ENCODE results near the gene HGS. TPM values are rescaled to one million over a fixed set of nuclear protein-coding genes. Genes with fewer than 3 reads are reported as not detected.

HGS gene
- total RNA-seq, 1 experiment from 2014 or later = 42.4 TPM

DNA sequence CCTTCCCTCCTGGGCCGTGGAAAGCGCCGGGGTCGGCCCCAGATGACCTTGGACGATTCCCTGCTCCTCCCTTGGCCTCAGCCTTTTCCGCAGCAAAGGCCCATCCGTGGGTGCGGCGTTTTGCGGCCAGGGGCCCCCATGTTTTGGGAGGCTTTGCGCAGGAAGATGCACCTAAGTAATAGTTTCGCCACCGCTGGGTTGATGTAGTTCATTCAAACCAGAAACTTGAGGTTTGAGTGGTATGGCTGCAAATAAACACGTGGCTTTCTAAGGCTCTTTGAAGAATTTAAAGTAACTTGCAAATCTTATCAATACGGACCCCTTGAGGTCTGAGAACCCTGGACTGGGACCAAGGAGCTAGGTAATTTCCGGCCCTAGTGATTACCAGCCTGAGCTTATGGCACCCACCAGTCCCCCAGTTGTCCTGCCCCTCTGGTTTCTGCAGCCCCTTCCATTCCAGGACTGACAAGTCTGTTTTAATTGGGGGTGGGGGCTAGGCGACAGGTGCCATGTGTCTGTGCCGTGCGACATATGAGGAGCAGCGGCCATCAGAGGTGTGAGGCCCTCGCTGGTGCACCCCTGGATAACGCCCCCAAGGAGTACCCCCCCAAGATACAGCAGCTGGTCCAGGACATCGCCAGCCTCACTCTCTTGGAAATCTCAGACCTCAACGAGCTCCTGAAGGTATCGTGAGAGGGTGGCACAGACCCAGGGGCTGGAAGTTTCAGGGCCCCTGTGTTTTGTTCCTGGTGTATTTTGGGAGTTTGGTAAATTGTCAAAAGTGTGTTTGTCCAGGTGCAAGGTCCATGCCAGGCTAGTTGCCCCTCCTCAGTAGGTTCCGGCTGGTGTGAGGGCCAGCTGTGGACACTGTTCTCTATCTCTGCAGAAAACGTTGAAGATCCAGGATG is 20.2 kb downstream of the HGS start:
- no peak for DNase-seq (ENCODE audit: low read depth)

DNA sequence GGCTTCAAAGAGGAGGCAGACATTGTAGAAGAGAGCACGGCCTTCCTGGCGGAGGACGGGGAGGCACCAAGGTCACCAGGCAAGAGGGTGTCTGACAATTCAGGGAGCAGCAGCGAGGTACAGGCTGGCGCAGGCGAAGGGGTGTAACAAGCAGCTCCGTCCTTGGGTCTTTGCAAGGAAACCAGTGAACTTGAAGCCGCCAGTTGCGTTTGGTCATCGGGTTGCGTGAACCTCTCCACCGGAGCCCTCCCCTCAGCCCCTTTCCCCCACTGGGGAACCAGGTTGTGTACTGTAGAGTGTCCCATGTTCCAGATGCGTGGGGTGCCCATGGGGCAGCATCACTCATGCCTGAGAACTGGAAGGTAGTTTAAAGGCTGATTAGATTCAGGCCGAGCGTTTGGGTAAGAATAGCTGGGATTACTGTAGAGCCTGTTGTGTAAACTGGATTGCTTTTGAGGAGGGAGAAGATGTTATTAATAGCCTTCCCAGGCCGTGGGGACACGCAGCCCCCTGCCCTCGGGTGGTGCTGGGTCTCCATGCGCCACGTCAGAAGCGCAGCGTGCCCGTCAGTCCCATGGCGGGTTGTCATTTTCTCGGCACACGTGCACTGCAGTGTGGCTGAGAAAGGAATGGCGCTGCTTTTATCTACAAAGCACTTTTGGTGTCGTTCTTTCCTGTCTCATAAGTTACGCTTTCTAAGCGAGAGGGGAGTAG is 21.9 kb downstream of the HGS start:
- no peak for DNase-seq (ENCODE audit: low read depth)

DNA sequence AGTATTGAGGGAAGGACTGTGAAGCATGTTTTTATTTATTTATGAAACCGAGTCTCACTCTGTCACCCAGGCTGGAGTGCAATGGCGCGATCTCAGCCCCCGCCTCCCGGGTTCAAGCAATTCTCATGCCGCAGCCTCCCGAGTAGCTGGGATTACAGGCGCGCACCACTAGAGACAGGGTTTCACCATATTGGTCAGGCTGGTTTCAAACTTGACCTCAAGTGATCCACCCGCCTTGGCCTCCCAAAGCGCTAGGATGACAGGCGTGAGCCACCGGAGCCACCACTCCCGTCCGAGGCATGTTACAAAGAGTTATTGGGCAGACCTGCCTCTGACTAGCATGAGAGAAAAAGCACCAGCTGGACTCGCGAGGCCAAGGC is 22.4 kb downstream of the HGS start:
- DNase-seq (ENCODE audit: low read depth) = no peak

DNA sequence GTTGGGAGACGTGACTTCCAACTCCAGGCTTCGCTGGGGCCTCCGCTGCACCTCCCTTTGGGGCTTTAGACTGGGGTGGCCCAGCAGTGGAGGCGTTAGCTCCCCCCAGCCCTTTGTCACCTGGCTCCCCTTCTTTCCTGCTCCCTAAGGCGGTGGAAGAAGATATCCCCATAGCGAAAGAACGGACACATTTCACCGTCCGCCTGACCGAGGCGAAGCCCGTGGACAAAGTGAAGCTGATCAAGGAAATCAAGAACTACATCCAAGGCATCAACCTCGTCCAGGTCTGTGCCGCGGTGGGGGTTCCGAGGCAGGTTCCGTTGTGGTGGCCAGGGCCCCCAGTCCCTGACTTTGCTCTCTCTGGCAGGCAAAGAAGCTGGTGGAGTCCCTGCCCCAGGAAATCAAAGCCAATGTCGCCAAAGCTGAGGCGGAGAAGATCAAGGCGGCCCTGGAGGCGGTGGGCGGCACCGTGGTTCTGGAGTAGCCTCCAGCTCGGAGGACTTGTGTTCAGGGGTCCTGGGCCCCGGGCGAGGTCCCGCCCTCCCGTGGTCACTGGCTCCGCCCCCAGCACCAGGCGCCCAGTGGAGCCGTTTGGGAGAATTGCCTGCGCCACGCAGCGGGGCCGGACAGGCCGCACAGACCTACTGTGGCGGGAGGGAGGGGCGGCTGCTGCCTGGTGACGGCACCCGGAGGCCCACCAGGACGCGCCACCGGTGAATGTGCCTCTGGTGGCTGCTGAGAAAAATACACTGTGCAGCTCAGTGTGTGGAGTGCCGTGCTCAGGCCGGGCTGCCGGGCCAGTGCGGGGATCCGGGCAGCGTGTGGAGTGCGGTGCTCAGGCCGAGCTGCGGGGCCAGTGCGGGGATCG is 23.2 kb downstream of the HGS start:
- no peak for DNase-seq (ENCODE audit: low read depth)

DNA sequence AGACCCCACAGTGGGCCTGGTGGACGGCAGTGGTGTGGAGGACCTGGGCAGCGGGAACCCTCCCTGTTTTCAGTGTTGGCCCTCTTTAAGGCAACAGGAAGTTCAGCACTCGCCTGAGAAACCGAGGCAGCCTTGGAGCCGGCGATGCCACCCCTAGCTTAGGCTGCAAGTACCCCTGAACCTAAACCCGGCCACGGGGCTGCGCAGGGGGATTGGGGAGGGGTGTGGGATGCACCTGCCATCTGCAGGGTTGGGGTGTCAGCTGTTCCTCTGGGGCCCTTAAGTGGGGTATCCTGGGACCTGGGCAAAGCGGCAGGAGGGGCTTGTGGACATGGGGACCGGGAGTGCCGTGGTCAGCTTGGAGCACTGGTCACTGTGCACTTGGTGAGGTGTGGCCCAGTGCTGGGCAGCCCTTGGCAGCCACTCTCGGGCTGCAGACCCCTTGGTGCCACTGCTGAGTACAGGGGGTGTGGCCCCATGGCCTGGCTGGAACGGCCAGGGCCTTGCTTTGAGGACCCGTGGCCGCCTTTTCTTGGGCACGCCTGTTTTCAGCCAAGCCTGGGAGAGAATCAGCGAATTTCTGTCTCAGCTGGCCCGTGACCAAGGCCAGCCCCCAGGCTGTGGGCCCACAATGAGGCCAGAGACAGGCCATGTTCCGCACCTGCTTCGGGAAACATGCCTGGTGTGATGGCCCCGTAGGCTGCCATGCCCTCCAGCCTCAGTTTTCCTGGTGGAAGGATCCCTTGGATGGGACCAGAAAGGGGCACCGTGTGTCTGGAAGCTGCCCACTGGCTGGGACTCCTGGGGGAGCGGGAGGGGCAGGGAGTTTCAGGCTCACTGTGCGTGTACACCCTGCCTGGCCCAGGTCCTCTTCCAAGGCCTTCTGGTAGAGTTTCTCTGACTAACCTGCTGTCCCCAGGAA is 24.2 kb downstream of the HGS start:
- DNase-seq (ENCODE audit: low read depth) = no peak

DNA sequence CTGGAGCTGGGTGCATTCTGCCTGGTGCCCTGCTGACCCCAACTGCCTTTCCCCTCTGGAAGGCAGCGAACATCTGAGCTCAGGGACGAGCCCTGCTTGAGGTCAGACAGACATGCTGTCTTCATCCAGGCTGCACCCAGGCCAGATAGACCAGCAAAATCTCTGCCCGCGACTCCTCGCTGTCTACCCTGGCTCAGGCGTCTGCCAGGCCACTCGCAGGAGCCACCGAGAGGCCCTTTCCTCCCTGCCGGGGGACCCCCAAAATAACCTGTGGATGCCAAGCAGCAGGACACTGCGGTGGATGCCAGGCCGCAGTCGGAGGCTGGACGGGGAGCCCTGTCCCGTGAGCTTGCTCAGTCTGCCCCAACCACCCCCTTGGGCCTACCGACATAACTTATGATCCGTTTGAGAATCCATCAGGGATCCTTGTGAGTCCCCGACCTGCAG is 25.0 kb downstream of the HGS start:
- no peak for DNase-seq (ENCODE audit: low read depth)

DNA sequence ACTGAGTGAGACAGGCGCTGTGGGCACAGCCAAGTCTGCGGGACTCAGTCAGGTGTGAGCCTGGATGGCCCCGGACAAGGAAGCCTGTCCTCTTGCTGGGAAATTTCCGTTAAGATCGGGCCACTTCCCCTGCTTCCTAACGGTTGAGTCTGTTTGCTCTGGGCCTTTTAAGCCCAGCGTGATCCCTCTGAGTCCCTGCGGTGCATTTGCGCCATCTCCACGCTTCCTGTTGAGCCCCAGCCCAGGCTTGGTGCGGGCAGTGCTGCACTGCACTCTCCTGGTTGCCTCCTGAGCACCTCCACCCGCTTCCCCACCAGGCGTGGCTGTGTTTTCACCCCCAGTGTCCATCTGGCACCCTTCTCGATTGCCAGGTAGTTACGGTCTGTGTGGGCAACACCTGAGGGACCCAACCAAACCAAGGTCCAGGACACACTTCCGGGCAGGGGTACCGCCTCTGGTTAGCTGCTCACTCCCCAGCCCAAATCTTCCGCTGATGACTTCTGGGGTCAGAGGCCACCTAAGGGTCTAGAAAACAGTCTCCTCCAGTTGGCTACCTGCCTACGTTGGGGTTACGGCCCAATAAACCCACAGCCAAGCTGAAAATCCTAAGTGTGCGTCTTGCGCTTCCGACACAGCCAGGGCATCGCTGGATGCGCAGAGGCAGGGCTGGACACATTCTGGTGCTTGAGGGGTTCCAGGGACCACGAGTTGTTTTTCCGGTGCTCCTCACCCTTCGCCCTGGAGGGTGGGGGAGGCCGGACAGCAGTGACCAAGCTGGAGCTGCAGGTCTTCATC is 26.9 kb downstream of the HGS start:
- DNase-seq (ENCODE audit: low read depth) = peak; percentile 23

DNA sequence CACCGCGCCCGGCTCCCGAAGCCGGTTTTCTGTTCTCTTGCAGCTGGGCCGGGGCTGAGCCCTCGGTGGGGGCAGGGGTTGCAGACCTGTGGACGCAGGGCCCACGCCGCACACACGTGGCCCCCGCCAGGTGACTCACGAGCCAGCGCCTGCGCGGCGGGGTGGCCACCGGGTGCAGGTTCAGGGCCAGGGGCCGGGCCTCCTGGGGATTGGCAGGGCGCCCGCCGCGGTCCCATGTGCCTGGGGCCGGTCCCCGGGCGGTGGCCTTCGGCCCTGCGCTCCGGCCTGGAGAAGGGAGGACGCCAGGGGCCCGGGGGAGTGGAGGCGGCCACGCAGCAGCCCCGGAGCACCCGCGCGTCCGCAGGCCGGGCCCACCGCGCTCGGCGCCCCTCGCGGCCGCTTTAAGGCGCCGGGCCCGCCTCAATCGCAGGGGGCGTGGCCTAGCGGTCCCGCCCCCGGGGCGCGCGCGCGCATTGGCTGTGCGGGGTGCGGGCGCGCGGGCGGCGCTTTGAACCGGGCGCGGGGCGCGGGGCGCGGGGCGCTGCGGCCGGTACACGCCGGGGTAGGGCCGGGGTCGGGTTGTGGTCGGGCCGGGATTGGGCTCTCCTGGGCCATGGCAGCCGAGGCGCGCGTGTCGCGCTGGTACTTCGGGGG is 28.1 kb downstream of the HGS start, which contains the start of gene SLC25A10:
SLC25A10 (plus strand) TSS at position 471 of the 654 bp plus-strand sequence; CDS start at position 614, 143 bp downstream.
- DNase-seq (ENCODE audit: low read depth) = peak; percentile 67

DNA sequence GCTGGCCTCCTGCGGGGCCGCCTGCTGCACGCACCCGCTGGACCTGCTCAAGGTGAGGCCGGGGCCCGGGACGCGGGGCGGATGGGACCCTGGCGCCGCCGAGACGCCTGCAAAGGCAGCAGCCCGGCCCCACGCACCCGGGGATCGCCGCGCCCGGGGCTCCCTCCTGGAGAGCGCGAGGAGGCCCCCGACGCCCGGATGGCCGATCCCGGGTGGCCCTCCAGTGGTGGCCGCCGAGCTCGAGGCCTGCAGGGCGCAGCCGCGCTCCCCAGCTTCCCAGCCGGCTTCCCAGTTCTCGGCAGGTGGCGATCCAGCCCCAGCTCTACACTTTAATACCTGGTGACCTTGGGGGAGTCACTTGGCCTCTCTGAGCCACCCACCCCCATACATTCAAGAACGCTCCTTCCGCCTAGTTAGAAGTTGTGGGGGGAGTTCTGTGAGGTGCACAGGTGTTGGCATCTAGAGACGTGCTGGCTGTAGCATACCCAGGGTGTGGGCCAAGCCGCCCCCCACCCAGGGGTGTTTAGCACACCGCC is 28.7 kb downstream of the HGS start:
- DNase-seq (ENCODE audit: low read depth) = peak; percentile 31

DNA sequence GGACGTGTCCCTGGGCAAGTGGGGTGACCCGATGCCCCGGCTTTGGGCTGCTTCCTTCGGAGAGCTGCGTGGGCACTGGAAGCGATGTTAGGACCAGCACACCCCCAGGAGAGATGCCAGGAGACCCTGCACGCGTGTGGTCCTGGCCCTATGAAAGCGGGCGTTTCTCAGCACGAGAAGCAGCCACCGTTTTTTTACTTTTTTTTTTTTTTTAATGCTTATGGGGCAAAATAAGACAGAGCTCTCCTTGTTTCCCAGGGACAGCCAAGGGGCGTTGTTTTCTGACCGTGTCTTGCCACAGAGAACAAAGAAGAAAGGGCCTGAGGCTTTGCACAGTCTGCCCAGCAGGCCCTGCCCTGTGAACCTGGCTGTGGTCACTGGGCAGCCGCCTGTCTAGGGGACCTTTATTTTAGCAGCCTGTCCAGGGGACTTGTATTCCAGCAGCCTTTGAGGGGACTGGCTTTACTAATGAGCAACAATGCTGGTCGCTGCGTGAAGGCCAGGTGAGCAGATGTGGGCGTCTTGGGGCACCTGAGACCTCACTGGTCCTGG is 29.3 kb downstream of the HGS start:
- peak; percentile 47 for DNase-seq (ENCODE audit: low read depth)

DNA sequence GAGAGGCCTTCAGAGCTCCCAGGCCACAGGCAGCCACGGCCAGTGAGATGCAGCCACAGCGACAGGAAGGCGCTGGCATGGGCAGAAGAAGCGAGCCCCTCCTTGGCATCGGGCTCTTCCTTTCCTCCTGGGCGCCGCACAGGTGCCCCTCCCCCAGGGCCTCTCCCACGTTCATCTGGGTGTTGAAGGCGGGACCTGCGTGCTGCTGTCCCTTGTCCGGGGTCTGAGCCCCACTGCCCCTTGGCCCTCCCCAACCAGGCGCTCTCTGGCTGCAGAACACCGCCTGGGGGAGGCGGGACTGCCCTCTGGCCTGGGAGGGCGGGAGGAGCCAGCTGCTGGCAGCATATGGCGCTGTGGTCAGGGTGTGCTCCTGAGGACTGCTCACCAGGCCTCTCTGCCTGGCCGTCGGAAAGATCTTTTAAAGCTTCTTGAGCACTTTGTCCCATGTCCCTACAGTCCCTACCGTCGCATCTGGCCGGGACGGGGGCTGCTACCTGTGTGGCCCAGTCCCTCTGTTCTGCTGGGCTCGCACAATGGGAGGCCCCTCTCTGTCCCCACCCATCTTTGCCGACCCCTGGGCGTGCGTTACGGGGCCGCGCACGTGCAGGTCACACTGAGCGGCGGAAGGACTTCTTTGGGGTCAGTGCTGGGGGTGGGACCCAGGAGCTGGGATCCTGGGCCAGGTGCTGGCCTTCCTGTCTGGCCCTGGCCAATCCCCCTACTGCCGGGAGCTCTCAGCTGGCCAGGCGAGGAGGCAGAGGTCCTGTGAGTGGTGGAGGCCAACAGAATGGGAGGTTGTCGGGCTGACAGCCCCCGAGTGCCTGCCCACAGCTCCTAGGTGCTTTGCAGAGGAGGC is 30.0 kb downstream of the HGS start:
- DNase-seq (ENCODE audit: low read depth) = peak; percentile 48

DNA sequence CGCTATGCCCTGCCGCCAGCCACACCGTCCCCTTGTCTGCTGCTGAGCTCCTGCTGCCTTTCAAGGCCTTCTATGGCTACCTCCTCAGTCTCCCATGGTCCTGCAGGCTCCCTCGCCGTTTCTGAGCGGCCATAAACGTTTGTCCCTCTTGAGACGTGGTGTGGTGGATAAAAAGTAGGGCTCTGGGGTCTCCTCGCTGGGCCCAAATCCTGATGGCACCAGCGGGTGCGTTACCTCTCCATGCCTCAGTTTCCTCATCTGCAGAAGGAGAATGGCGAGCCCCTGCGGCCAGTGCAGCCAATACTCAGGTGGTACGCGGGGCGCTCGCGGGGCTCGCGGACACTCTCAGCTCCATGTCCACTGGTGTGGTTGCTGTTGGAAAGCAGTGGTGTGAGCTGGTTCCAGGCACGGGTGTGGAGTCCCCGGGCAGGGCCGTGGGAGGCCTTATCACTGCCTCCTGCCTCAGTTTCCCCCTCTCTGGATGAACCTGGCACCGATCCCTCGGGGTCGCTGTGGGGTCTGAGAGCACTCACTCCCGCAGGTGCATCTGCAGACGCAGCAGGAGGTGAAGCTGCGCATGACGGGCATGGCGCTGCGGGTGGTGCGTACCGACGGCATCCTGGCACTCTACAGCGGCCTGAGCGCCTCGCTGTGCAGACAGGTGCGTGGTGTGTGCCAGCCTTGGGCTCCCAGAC is 30.7 kb downstream of the HGS start:
- DNase-seq (ENCODE audit: low read depth) = no peak

DNA sequence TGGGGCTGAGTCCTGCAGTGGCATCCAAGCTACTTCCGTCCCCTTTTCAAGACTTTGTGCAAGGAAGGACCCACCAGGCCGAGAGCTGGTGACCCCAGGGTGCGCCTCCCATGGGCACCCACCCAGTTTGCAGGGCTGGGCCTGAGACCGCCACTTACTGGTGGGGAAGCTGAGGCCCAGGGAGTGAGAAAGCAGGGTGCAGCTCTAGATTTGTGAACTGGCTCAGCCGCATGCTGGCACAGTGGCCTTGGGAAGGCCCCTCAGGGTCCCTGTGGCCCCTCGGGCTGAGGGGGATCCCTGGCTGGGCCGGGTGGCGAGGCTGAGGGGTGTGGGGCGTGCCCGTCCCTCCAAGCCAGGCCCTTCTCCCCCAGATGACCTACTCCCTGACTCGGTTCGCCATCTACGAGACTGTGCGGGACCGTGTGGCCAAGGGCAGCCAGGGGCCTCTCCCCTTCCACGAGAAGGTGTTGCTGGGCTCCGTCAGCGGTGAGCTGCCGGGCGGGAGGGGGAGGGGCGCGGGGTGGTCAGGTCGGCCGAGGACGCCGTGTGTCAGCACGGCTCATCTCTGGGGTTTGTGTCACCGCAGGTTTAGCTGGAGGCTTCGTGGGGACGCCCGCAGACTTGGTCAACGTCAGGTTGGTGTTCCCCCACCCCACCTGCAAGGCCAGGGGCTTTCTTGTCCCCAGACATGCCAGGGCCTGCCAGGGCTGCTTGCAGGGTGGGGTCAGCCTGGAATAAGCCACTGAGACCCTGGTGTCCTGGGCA is 31.5 kb downstream of the HGS start:
- no peak for DNase-seq (ENCODE audit: low read depth)

DNA sequence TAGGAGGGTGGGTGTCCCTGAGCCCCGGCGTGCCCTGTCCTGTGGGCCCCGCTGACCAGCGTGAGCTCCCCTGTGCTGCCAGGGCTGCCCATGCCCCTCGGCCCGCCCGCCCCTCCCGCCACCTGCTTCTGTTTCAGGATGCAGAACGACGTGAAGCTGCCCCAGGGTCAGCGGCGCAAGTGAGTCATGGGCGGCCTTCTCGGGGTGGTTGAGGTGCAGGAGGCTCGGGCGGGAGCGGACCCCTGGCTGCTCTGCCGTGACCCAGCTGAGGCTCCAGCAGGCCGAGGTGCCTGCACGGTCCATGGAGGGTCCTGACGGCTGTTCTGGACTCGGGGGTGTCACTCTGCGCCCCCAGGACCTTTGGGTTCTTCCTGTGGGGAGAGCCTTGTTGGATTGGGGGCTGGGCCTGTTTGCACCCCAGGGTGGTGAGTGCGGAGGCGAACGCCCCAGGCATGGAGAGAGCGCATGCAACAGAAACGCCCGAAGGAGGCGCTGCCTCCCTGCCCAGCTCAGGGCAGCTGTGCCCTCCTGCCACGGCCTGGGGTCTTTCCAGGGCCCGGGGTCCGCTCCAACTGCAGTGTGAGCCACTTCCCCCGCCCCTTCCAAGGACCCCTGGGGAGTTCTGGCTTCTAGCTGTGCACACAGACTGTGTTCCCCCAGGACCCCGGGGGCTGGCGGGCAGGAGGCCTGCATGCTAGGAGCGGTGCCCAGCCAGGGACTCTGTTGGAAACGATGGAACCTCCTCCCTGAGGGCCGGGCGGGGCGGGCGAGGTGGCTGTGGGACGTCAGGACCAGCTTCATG is 32.3 kb downstream of the HGS start:
- DNase-seq (ENCODE audit: low read depth) = no peak

DNA sequence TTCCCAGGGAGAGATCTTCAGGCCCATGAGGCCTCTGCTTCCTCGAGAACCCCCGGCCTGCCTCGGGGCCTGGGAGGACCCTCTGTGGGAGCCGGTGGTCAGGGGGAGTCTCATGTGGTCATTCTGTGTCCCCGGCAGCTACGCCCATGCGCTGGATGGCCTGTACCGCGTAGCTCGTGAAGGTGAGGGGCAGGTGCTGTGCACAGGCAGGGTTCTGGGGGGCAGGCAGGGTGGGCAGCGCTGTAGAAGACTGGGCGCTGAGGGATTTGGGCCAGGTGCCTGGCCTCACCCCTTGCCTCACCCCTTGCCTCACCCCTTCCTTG is 32.8 kb downstream of the HGS start:
- no peak for DNase-seq (ENCODE audit: low read depth)
